Lower lobe of right lung (tissue), 2 donors: Measurements from ENCODE around the gene PLEKHH1. TPM values are rescaled to one million over a fixed set of nuclear protein-coding genes. Genes with fewer than 3 reads are reported as not detected.

Experiments
- ATAC-seq, 2 donors: fragments of 200-7000 bp; cut with Tn5 transposase; one replicate each; pipeline ENCODE4 v1.9.1; 2020 to 2022; ENCODE audit warnings: mild to moderate bottlenecking in 2 of 2, moderate library complexity in 2 of 2
- DNase-seq: peaks from one replicate; pipeline ENCODE4 v3.0.0-alpha.2; 2020
- H3K27ac ChIP-seq: fragments of 200-600 bp; one replicate; pipeline ENCODE4 v1.8.0; 2022
- H3K27me3 ChIP-seq: fragments of 200-600 bp; one replicate; pipeline ENCODE4 v1.8.0; 2022; ENCODE audit warnings: low read depth
- H3K36me3 ChIP-seq: fragments of 200-600 bp; one replicate; pipeline ENCODE4 v1.8.0; 2022; ENCODE audit warnings: mild to moderate bottlenecking
- H3K4me1 ChIP-seq: fragments of 200-600 bp; one replicate; pipeline ENCODE4 v1.8.0; 2022
- H3K4me3 ChIP-seq: fragments of 200-600 bp; one replicate; pipeline ENCODE4 v1.8.0; 2022; ENCODE audit warnings: mild to moderate bottlenecking
- H3K9me3 ChIP-seq: fragments of 200-600 bp; one replicate; pipeline ENCODE4 v1.8.0; 2022
- intact Hi-C: fragments of 100-400 bp; cut with DNase I; formaldehyde crosslinking; loops from one replicate; pipeline ENCODE4 v1.11.0; 2022
- total RNA-seq: library from RNA; stranded (reverse); fragmentation: NEBNext Ultra II Directional; extraction: Animal tissue kit (Norgen Biotek cat#: 25700); gene quantifications from one replicate; pipeline ENCODE4 v1.2.1, GENCODE V29; 2021
- TF ChIP-seq, protein P1 (sequence below): fragments of 200-600 bp; IDR thresholded peaks from one replicate; pipeline ENCODE4 v1.8.0; 2022; ENCODE audit warnings: antibody characterized with exemption, mild to moderate bottlenecking
- donor health status: DM: no; HTN: yes; CAD: no; lungs with severe emphysema.

Gene PLEKHH1
- total RNA-seq, 1 donor from 2014 or later, result 4.6 TPM

- intact Hi-C loops, result no loop called here
- TF ChIP-seq, protein P1, sequence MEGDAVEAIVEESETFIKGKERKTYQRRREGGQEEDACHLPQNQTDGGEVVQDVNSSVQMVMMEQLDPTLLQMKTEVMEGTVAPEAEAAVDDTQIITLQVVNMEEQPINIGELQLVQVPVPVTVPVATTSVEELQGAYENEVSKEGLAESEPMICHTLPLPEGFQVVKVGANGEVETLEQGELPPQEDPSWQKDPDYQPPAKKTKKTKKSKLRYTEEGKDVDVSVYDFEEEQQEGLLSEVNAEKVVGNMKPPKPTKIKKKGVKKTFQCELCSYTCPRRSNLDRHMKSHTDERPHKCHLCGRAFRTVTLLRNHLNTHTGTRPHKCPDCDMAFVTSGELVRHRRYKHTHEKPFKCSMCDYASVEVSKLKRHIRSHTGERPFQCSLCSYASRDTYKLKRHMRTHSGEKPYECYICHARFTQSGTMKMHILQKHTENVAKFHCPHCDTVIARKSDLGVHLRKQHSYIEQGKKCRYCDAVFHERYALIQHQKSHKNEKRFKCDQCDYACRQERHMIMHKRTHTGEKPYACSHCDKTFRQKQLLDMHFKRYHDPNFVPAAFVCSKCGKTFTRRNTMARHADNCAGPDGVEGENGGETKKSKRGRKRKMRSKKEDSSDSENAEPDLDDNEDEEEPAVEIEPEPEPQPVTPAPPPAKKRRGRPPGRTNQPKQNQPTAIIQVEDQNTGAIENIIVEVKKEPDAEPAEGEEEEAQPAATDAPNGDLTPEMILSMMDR, result no peak
- ATAC-seq, result no peak
These were observed 20.5 kb downstream of the PLEKHH1 start for GRCh38 chr14:67553547-67553946.

DNA sequence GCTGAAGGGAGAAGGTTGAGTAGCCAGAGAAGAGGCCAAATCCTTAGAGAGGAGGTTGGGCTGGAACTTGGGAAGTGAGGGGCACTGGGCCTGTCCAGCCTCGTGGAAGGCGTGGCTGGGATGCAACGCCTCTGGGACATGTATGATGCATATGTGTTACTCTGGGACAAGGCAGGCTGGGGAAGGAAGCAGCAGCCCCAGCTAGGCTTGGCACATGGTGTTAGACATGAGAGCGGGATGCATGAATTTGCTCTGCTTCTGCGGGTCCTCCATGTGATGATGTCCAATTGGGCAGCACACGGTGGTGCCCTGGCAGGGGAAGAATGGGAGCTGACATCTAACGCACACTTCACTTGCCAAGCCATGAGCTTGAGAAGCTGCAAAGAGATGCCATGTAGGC is 21.3 kb downstream of the PLEKHH1 start:
- no peak overlapping the region for H3K4me3 ChIP-seq
- H3K36me3 ChIP-seq, result no peaks in the 10 kb centered on the region
- DNase-seq, result no peak
- no peaks in the 10 kb centered on the region for H3K4me1 ChIP-seq
- H3K27me3 ChIP-seq, result peaks cover 2% of the 10 kb centered on the region
- TF ChIP-seq, protein P1, result no peak
- no peaks in the 10 kb centered on the region for H3K9me3 ChIP-seq
- no peak overlapping the region for H3K27ac ChIP-seq
- intact Hi-C loops, result no loop called here
- no peak for ATAC-seq

More at GRCh38 chr14:67553547-67553946, 20.5 kb downstream of the PLEKHH1 start:
- H3K4me1 ChIP-seq, result no peaks in the 10 kb centered on the region
- no peak overlapping the region for H3K27ac ChIP-seq
- DNase-seq, result no peak
- no peaks in the 10 kb centered on the region for H3K9me3 ChIP-seq
- no peaks in the 10 kb centered on the region for H3K36me3 ChIP-seq
- H3K4me3 ChIP-seq, result no peak overlapping the region
- H3K27me3 ChIP-seq, result peaks cover 2% of the 10 kb centered on the region

- H3K27ac ChIP-seq, result no peak overlapping the region
- no peaks in the 10 kb centered on the region for H3K9me3 ChIP-seq
- intact Hi-C loops, result no loop called here
- no peaks in the 10 kb centered on the region for H3K36me3 ChIP-seq
- no peaks in the 10 kb centered on the region for H3K4me1 ChIP-seq
- H3K27me3 ChIP-seq, result peaks cover 2% of the 10 kb centered on the region
- no peak overlapping the region for H3K4me3 ChIP-seq
- DNase-seq (no peak), ATAC-seq (peak; percentile 78 to 90)
- TF ChIP-seq, protein P1, result no peak
These were observed 22.5 kb downstream of the PLEKHH1 start for GRCh38 chr14:67555518-67556090.

DNA sequence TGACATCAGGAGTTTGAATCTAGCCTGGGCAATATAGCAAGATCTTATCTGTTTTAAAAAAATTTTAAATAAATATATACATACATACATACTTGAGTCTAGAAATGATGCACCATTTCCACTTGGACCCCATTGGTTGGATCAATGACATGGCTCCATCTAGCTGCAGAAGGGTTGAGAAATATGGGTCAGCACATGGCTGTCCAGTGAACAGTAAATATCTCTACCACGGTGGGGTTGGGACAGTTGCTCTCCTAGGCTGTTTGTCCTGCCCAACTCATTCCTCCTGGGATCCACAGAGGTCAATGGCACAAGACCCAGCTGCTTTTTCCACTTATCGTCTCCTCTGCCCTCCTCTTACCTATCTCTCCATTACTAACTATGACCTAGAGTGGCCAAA is 23.6 kb downstream of the PLEKHH1 start:
- no peak overlapping the region for H3K27ac ChIP-seq
- H3K27me3 ChIP-seq, result no peaks in the 10 kb centered on the region
- no peak overlapping the region for H3K4me3 ChIP-seq
- no peaks in the 10 kb centered on the region for H3K9me3 ChIP-seq
- H3K4me1 ChIP-seq, result no peaks in the 10 kb centered on the region
- TF ChIP-seq, protein P1, result no peak
- H3K36me3 ChIP-seq, result no peaks in the 10 kb centered on the region
- intact Hi-C loops, result no loop called here
- DNase-seq (no peak), ATAC-seq (no peak)

- H3K36me3 ChIP-seq, result no peaks in the 10 kb centered on the region
These were observed 24.0 kb downstream of the PLEKHH1 start for GRCh38 chr14:67557118-67557517.

More at GRCh38 chr14:67557118-67557517, 24.0 kb downstream of the PLEKHH1 start:
- Histone ChIP-seq H3K27ac (no peak overlapping the region), H3K4me3 (no peak overlapping the region), H3K9me3 (no peaks in the 10 kb centered on the region), H3K4me1 (no peaks in the 10 kb centered on the region), H3K27me3 (no peaks in the 10 kb centered on the region)
- no peak for DNase-seq
- intact Hi-C loops, result no loop called here
- ATAC-seq, result no peak
- TF ChIP-seq, protein P1, result no peak
